ENCODE data around the gene DTD1. TPM values are rescaled to one million over a fixed set of nuclear protein-coding genes. Genes with fewer than 3 reads are reported as not detected.

The DTD1 gene
- total RNA-seq, 1 donor from 2014 or later = 44.0 TPM

GRCh38 chr20:18578581-18578980, 9.3 kb upstream of the DTD1 start:
- Mint-ChIP-seq H3K27me3 (ENCODE audit: insufficient read depth) (peaks cover under 1% of the 10 kb centered on the region), H3K4me3 (no peak overlapping the region)
- intact Hi-C loops (cut with micrococcal nuclease) = no loop called here

GRCh38 chr20:18580012-18580411, 7.8 kb upstream of the DTD1 start:
- H3K9me3 Mint-ChIP-seq = no peaks in the 10 kb centered on the region
- no peak for DNase-seq (ENCODE audit: low spot score)
- peaks cover 2% of the 10 kb centered on the region for H3K36me3 Mint-ChIP-seq (ENCODE audit: low read depth)
- H3K27me3 Mint-ChIP-seq (ENCODE audit: insufficient read depth) = peaks cover 7% of the 10 kb centered on the region
- intact Hi-C loops (cut with micrococcal nuclease) = loop anchor here (10.0 kb wide), 1 partner anchor 1075 kb away; no protein-coding TSS in a partner anchor
- no peak overlapping the region for H3K4me3 Mint-ChIP-seq
- H3K27ac Mint-ChIP-seq = no peak overlapping the region
- H3K4me1 Mint-ChIP-seq (ENCODE audit: low read depth) = no peaks in the 10 kb centered on the region

More at GRCh38 chr20:18578581-18578980, 9.3 kb upstream of the DTD1 start:
- Mint-ChIP-seq H3K27ac (no peak overlapping the region), H3K9me3 (no peaks in the 10 kb centered on the region), H3K4me1 (ENCODE audit: low read depth) (no peaks in the 10 kb centered on the region), H3K36me3 (ENCODE audit: low read depth) (peaks cover 2% of the 10 kb centered on the region)
- DNase-seq (ENCODE audit: low spot score) = no peak

GRCh38 chr20:18585134-18585533, 2.7 kb upstream of the DTD1 start:
- intact Hi-C loops (cut with micrococcal nuclease) = loop anchor here (5.0 to 10.0 kb wide), 2 partner anchors 1080 to 1467 kb away; partner anchors contain the start of genes CFAP61 and CRNKL1

GRCh38 chr20:18588574-18588933, 700 bp downstream of the DTD1 start:
- H3K9me3 Mint-ChIP-seq = no peaks in the 10 kb centered on the region
- peak overlapping the region; percentile 77 for H3K27ac Mint-ChIP-seq
- H3K4me1 Mint-ChIP-seq (ENCODE audit: low read depth) = peaks cover 25% of the 10 kb centered on the region
- peak overlapping the region; percentile 89 for H3K4me3 Mint-ChIP-seq
- peaks cover 10% of the 10 kb centered on the region for H3K27me3 Mint-ChIP-seq (ENCODE audit: insufficient read depth)
- H3K36me3 Mint-ChIP-seq (ENCODE audit: low read depth) = no peaks in the 10 kb centered on the region
- no peak for DNase-seq (ENCODE audit: low spot score)
- intact Hi-C loops (cut with micrococcal nuclease) = loop anchor here (5.0 to 10.0 kb wide), 2 partner anchors 1084 to 1464 kb away; partner anchors contain the start of genes CFAP61 and CRNKL1

More at GRCh38 chr20:18585134-18585533, 2.7 kb upstream of the DTD1 start:
- peaks cover 25% of the 10 kb centered on the region for H3K4me1 Mint-ChIP-seq (ENCODE audit: low read depth)
- no peaks in the 10 kb centered on the region for H3K36me3 Mint-ChIP-seq (ENCODE audit: low read depth)
- no peaks in the 10 kb centered on the region for H3K9me3 Mint-ChIP-seq
- no peak for DNase-seq (ENCODE audit: low spot score)
- H3K4me3 Mint-ChIP-seq = no peak overlapping the region
- H3K27me3 Mint-ChIP-seq (ENCODE audit: insufficient read depth) = peaks cover 10% of the 10 kb centered on the region
- no peak overlapping the region for H3K27ac Mint-ChIP-seq

GRCh38 chr20:18589941-18590674, 2.3 kb downstream of the DTD1 start:
- Mint-ChIP-seq H3K4me3 (peak overlapping the region; percentile 80), H3K27me3 (ENCODE audit: insufficient read depth) (peaks cover 3% of the 10 kb centered on the region), H3K36me3 (ENCODE audit: low read depth) (peaks cover 3% of the 10 kb centered on the region), H3K9me3 (no peaks in the 10 kb centered on the region), H3K27ac (no peak overlapping the region), H3K4me1 (ENCODE audit: low read depth) (peaks cover 25% of the 10 kb centered on the region)
- intact Hi-C loops (cut with micrococcal nuclease) = loop anchor here (5.0 to 10.0 kb wide), 2 partner anchors 1085 to 1462 kb away; partner anchors contain the start of genes CFAP61 and CRNKL1
- no peak for DNase-seq (ENCODE audit: low spot score)

GRCh38 chr20:18596270-18596669, 8.4 kb downstream of the DTD1 start:
- peaks cover 8% of the 10 kb centered on the region for H3K9me3 Mint-ChIP-seq
- H3K36me3 Mint-ChIP-seq (ENCODE audit: low read depth) = peaks cover 14% of the 10 kb centered on the region
- intact Hi-C loops (cut with micrococcal nuclease) = no loop called here
- no peak overlapping the region for H3K27ac Mint-ChIP-seq
- no peak overlapping the region for H3K4me3 Mint-ChIP-seq
- H3K4me1 Mint-ChIP-seq (ENCODE audit: low read depth) = no peaks in the 10 kb centered on the region
- DNase-seq (ENCODE audit: low spot score) = no peak
- H3K27me3 Mint-ChIP-seq (ENCODE audit: insufficient read depth) = no peaks in the 10 kb centered on the region

GRCh38 chr20:18609741-18610140, 21.9 kb downstream of the DTD1 start:
- no peaks in the 10 kb centered on the region for H3K27me3 Mint-ChIP-seq (ENCODE audit: insufficient read depth)
- H3K4me1 Mint-ChIP-seq (ENCODE audit: low read depth) = no peaks in the 10 kb centered on the region
- intact Hi-C loops (cut with micrococcal nuclease) = no loop called here
- H3K4me3 Mint-ChIP-seq = no peak overlapping the region
- no peak for DNase-seq (ENCODE audit: low spot score)
- no peaks in the 10 kb centered on the region for H3K36me3 Mint-ChIP-seq (ENCODE audit: low read depth)
- no peaks in the 10 kb centered on the region for H3K9me3 Mint-ChIP-seq
- H3K27ac Mint-ChIP-seq = no peak overlapping the region

- no peak for DNase-seq (ENCODE audit: low spot score)
- H3K4me3 Mint-ChIP-seq = no peak overlapping the region
- no peaks in the 10 kb centered on the region for H3K27me3 Mint-ChIP-seq (ENCODE audit: insufficient read depth)
- H3K27ac Mint-ChIP-seq = no peak overlapping the region
- intact Hi-C loops (cut with micrococcal nuclease) = no loop called here
- H3K9me3 Mint-ChIP-seq = no peaks in the 10 kb centered on the region
- no peaks in the 10 kb centered on the region for H3K4me1 Mint-ChIP-seq (ENCODE audit: low read depth)
- H3K36me3 Mint-ChIP-seq (ENCODE audit: low read depth) = no peaks in the 10 kb centered on the region
These were observed 23.6 kb downstream of the DTD1 start for GRCh38 chr20:18611492-18611891.

GRCh38 chr20:18613553-18613952, 25.7 kb downstream of the DTD1 start:
- H3K27me3 Mint-ChIP-seq (ENCODE audit: insufficient read depth) = no peaks in the 10 kb centered on the region
- H3K4me1 Mint-ChIP-seq (ENCODE audit: low read depth) = no peaks in the 10 kb centered on the region
- intact Hi-C loops (cut with micrococcal nuclease) = no loop called here
- H3K4me3 Mint-ChIP-seq = no peak overlapping the region
- peaks cover 2% of the 10 kb centered on the region for H3K36me3 Mint-ChIP-seq (ENCODE audit: low read depth)
- no peaks in the 10 kb centered on the region for H3K9me3 Mint-ChIP-seq
- H3K27ac Mint-ChIP-seq = no peak overlapping the region
- DNase-seq (ENCODE audit: low spot score) = no peak

- H3K27ac Mint-ChIP-seq = no peak overlapping the region
These were observed 26.4 kb downstream of the DTD1 start for GRCh38 chr20:18614244-18614643.

GRCh38 chr20:18615020-18615650, 27.3 kb downstream of the DTD1 start:
- Mint-ChIP-seq H3K27ac (peak overlapping the region; percentile 19), H3K4me3 (no peak overlapping the region), H3K36me3 (ENCODE audit: low read depth) (peaks cover 2% of the 10 kb centered on the region), H3K27me3 (ENCODE audit: insufficient read depth) (no peaks in the 10 kb centered on the region), H3K9me3 (no peaks in the 10 kb centered on the region), H3K4me1 (ENCODE audit: low read depth) (no peaks in the 10 kb centered on the region)
- no peak for DNase-seq (ENCODE audit: low spot score)
- intact Hi-C loops (cut with micrococcal nuclease) = no loop called here

More at GRCh38 chr20:18614244-18614643, 26.4 kb downstream of the DTD1 start:
- no peaks in the 10 kb centered on the region for H3K9me3 Mint-ChIP-seq
- no peak overlapping the region for H3K4me3 Mint-ChIP-seq
- DNase-seq (ENCODE audit: low spot score) = no peak
- H3K27me3 Mint-ChIP-seq (ENCODE audit: insufficient read depth) = no peaks in the 10 kb centered on the region
- H3K4me1 Mint-ChIP-seq (ENCODE audit: low read depth) = no peaks in the 10 kb centered on the region
- peaks cover 2% of the 10 kb centered on the region for H3K36me3 Mint-ChIP-seq (ENCODE audit: low read depth)
- intact Hi-C loops (cut with micrococcal nuclease) = no loop called here

- no peak overlapping the region for H3K4me3 Mint-ChIP-seq
- intact Hi-C loops (cut with micrococcal nuclease) = no loop called here
- H3K36me3 Mint-ChIP-seq (ENCODE audit: low read depth) = peaks cover 2% of the 10 kb centered on the region
- no peaks in the 10 kb centered on the region for H3K27me3 Mint-ChIP-seq (ENCODE audit: insufficient read depth)
- H3K27ac Mint-ChIP-seq = no peak overlapping the region
- H3K9me3 Mint-ChIP-seq = no peaks in the 10 kb centered on the region
- H3K4me1 Mint-ChIP-seq (ENCODE audit: low read depth) = no peaks in the 10 kb centered on the region
- no peak for DNase-seq (ENCODE audit: low spot score)
These were observed 33.1 kb downstream of the DTD1 start for GRCh38 chr20:18621004-18621403.

GRCh38 chr20:18623156-18623910, 35.5 kb downstream of the DTD1 start:
- Mint-ChIP-seq H3K27me3 (ENCODE audit: insufficient read depth) (no peaks in the 10 kb centered on the region), H3K4me3 (no peak overlapping the region), H3K27ac (no peak overlapping the region), H3K36me3 (ENCODE audit: low read depth) (peaks cover 1% of the 10 kb centered on the region), H3K9me3 (no peaks in the 10 kb centered on the region), H3K4me1 (ENCODE audit: low read depth) (no peaks in the 10 kb centered on the region)
- intact Hi-C loops (cut with micrococcal nuclease) = no loop called here
- DNase-seq (ENCODE audit: low spot score) = no peak

Data from activated T-helper 1 cell treated with anti-CD3 and anti-CD28 coated beads, Interleukin-12 subunit alpha, Interleukin-12 subunit beta, Interleukin-2, Interleukin-4 antibody, amounts not matched to agents 30 ng/mL and 10 ng/mL and 1 ng/mL, durations not matched to agents 14 hours and 24 hours and 36 hours (primary cell).